ENCODE results near the gene ZBED1.
"Not testable (repeated sequence)": the region's sequence is repeated elsewhere in the genome, so short reads cannot be mapped to it uniquely, and the experiment has no call there.

ZBED1 gene

DNA sequence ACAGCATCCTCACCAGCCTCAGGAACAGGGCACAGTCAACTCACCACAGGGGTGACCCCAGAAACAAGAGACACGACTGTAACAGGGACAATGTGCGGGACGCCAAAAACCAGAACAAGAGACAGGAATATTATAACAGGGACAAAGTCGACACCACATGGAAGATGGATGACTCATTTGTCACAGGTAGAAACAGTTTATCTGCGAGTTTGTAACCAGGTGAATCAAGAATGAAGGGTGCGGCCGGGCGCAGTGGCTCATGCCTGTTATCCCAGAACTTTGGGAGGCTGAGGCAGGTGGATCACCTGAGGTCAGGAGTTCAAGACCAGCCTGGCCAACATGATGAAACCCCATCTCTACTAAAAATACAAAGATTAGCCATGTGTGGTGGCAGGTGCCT, 44.7 kb downstream of the ZBED1 start:
- H3K9ac ChIP-seq (ENCODE audit: low read depth, low read length); H3K9me3 ChIP-seq (ENCODE audit: control insufficient read depth, insufficient read depth, low read length); H3K4me1 ChIP-seq (ENCODE audit: insufficient read depth, low read length); H3K36me3 ChIP-seq (ENCODE audit: insufficient read depth, low read length): not testable (repeated sequence)

DNA sequence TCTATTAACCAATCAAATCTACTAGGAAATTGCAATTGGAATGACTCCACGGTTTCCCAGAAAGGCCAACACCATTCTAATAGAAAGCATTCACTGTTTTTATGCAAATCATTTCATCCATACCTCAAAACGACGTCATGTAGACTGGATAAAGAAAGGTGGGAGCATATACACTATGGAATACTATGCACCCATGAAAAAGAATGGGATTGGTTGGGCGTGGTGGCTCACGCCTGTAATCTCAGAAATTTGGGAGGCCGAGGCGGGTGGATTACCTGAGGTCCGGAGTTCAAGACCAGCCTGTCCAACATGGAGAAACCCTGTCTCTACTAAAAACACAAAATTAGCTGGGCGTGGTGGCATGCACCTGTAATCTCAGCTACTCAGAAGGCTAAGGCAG, 46.2 kb downstream of the ZBED1 start:
- not testable (repeated sequence) for H3K9ac ChIP-seq (ENCODE audit: low read depth, low read length); H3K9me3 ChIP-seq (ENCODE audit: control insufficient read depth, insufficient read depth, low read length); H3K36me3 ChIP-seq (ENCODE audit: insufficient read depth, low read length)
- H3K4me1 ChIP-seq (ENCODE audit: insufficient read depth, low read length), result peaks cover 10% of the 10 kb centered on the region

DNA sequence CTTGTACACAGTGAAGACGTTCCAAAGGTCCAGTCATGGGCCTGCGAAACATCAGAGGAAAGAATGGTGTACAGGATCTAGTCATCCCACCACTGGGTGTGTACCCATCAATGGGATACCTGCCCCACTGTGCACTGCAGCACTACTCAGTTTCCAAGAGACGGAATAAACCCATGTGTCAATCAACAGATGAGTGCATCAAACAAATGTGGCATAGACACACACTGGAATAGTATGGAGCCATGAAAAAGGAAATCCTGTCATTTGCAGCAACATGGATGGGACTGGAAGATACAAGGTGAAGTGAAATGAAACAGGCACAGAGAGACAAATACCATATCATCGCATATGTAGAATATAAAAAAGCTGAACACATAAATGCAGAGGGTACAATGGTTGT, 48.0 kb downstream of the ZBED1 start:
- no peak overlapping the region for H3K9ac ChIP-seq (ENCODE audit: low read depth, low read length)
- peaks cover 11% of the 10 kb centered on the region for H3K4me1 ChIP-seq (ENCODE audit: insufficient read depth, low read length)
- H3K36me3 ChIP-seq (ENCODE audit: insufficient read depth, low read length), result 0 out of 2 replicates have a peak, but pooled peaks cover 5% of the 10 kb centered on the region
- no peaks in the 10 kb centered on the region; the same call in 1 of the 2 replicates for H3K9me3 ChIP-seq (ENCODE audit: control insufficient read depth, insufficient read depth, low read length)

- Histone ChIP-seq H3K9ac (ENCODE audit: low read depth, low read length) (no peak overlapping the region), H3K9me3 (ENCODE audit: control insufficient read depth, insufficient read depth, low read length) (no peaks in the 10 kb centered on the region; the same call in 1 of the 2 replicates), H3K36me3 (ENCODE audit: insufficient read depth, low read length) (0 out of 2 replicates have a peak, but pooled peaks cover 5% of the 10 kb centered on the region), H3K4me1 (ENCODE audit: insufficient read depth, low read length) (peaks cover 11% of the 10 kb centered on the region)
Observed at GRCh38 chrX:2452317-2452784, 48.4 kb downstream of the ZBED1 start.

- H3K9me3 ChIP-seq (ENCODE audit: control insufficient read depth, insufficient read depth, low read length), result no peaks in the 10 kb centered on the region; the same call in 1 of the 2 replicates
- peak overlapping the region; percentile 18; the same call in 1 of the 2 replicates for H3K9ac ChIP-seq (ENCODE audit: low read depth, low read length)
- H3K36me3 ChIP-seq (ENCODE audit: insufficient read depth, low read length), result 0 out of 2 replicates have a peak, but pooled peaks cover 5% of the 10 kb centered on the region
- peaks cover 11% of the 10 kb centered on the region for H3K4me1 ChIP-seq (ENCODE audit: insufficient read depth, low read length)
Observed at GRCh38 chrX:2451501-2452316, 49.1 kb downstream of the ZBED1 start.

- Histone ChIP-seq H3K4me1 (ENCODE audit: insufficient read depth, low read length) (peaks cover 11% of the 10 kb centered on the region), H3K9ac (ENCODE audit: low read depth, low read length) (peak overlapping the region; percentile 3; the same call in 1 of the 2 replicates), H3K9me3 (ENCODE audit: control insufficient read depth, insufficient read depth, low read length) (no peaks in the 10 kb centered on the region; the same call in 1 of the 2 replicates), H3K36me3 (ENCODE audit: insufficient read depth, low read length) (0 out of 2 replicates have a peak, but pooled peaks cover 5% of the 10 kb centered on the region)
Observed at GRCh38 chrX:2450681-2451080, 50.1 kb downstream of the ZBED1 start.

DNA sequence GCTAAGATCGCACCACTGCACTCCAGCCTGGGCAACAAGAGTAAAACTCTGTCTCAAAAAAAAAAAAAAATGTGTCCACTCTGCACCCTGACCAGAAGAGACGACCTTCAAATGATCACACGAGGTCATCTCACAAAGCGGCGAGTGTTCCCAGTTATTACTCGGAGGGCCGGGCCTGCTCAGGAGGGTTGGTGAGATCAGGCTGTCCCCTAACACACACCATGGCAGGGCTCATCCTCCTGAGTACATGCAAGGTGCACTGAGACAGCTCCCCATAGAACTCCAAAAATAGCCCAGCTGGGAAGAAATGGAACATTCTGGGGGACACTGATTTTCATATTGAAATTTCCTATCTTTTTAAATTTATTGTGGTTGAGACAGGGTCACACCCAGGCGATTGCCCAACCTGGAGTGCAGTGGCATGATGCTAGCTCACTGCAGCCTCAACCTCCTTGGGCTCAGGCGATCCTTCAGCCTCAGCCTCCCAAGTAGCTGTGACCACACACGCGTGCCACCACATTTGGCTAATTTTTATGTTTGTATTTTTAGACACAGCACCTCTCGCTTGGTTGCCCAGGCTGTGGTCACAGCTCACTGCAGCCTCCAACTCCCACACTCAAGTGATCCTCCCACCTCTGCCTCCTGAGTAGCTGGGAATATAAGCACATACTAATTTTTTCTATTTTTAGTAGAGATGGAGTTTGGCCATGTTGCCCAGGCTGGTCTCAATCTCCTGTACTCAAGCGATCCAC, 51.5 kb downstream of the ZBED1 start:
- 0 out of 2 replicates have a peak, but pooled peaks cover 5% of the 10 kb centered on the region for H3K36me3 ChIP-seq (ENCODE audit: insufficient read depth, low read length)
- H3K9ac ChIP-seq (ENCODE audit: low read depth, low read length), result no peak overlapping the region
- no peaks in the 10 kb centered on the region; the same call in 1 of the 2 replicates for H3K9me3 ChIP-seq (ENCODE audit: control insufficient read depth, insufficient read depth, low read length)
- H3K4me1 ChIP-seq (ENCODE audit: insufficient read depth, low read length), result peaks cover 11% of the 10 kb centered on the region

DNA sequence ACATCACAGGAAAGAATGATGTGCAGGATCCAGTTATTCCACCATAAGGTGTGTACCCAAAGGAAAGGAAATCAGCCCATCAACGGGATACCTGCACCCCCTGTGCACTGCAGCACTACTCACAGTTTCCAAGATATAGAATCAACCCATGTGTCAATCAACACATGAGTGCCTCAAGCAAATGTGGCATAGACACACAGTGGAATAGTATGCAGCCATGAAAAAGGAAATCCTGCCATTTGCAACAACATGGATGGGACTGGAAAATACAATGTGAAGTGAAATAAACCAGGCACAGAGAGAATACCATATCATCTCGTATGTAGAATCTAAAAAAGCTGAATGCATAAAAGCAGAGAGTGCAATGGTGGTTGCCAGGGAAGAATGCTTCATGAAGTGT, 53.3 kb downstream of the ZBED1 start:
- no peak overlapping the region for H3K9ac ChIP-seq (ENCODE audit: low read depth, low read length)
- H3K36me3 ChIP-seq (ENCODE audit: insufficient read depth, low read length), result no peaks in the 10 kb centered on the region
- no peaks in the 10 kb centered on the region for H3K9me3 ChIP-seq (ENCODE audit: control insufficient read depth, insufficient read depth, low read length)
- peaks cover 11% of the 10 kb centered on the region for H3K4me1 ChIP-seq (ENCODE audit: insufficient read depth, low read length)

DNA sequence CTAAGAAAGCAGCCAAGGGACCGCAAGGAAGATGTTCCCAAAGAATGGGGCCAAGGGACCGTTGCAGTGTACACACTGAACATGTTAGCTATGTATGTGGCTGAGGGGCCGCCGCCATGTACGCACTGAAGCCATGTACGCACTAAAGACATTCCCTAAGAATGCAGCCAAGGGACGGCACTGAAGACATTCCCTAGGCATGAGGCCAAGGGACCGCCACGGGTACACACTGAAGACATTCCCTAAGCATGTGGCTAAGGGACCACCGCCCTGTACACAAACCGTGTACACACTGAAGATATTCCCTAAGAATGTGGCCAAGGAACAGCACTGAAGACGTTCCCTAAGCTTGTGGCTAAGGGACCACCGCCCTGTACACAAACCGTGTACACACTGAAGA, 54.0 kb downstream of the ZBED1 start:
- Histone ChIP-seq H3K36me3 (ENCODE audit: insufficient read depth, low read length) (no peaks in the 10 kb centered on the region), H3K4me1 (ENCODE audit: insufficient read depth, low read length) (peaks cover 11% of the 10 kb centered on the region), H3K9ac (ENCODE audit: low read depth, low read length) (no peak overlapping the region), H3K9me3 (ENCODE audit: control insufficient read depth, insufficient read depth, low read length) (no peaks in the 10 kb centered on the region)

DNA sequence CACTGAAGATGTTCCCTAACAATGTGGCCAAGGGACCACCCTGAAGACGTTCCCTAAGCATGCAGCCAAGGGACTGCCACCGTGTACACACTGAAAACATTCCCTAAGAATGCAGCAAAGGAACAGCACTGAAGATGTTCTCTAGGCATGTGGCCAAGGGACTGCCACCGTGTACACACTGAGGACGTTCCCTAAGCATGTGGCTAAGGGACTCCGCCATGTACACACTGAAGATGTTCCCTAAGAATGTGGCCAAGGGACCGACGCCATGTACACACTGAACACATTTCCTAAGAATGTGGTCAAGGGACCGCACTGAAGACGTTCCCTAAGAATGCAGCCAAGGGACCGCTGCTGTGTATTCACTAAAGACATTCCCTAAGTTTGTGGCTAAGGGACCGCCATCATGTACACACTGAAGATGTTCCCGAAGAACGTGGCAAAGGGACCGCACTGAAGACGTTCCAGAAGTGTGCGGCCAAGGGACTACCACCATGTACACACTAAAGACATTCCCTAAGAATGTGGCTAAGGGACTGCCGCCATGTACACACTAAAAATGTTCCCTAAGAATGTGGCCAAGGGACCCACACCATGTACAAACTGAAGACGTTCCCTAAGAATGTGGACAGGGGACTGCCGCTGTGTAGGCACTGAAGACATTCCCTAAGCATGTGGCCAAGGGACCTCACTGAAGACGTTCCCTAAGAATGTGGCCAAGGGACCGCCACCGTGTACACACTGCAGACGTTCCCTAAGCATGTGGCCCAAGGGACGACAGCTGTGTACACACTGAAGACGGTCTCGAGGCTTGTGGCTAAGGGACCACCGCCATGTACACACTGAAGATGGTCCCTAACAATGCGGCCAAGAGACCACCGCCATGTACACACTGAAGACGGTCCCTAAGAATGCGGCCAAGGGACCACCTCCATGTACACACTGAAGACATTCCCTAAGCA, 54.8 kb downstream of the ZBED1 start:
- Histone ChIP-seq H3K9me3 (ENCODE audit: control insufficient read depth, insufficient read depth, low read length) (no peaks in the 10 kb centered on the region), H3K4me1 (ENCODE audit: insufficient read depth, low read length) (peaks cover 11% of the 10 kb centered on the region), H3K9ac (ENCODE audit: low read depth, low read length) (no peak overlapping the region), H3K36me3 (ENCODE audit: insufficient read depth, low read length) (peaks cover 3% of the 10 kb centered on the region; the same call in 1 of the 2 replicates)

DNA sequence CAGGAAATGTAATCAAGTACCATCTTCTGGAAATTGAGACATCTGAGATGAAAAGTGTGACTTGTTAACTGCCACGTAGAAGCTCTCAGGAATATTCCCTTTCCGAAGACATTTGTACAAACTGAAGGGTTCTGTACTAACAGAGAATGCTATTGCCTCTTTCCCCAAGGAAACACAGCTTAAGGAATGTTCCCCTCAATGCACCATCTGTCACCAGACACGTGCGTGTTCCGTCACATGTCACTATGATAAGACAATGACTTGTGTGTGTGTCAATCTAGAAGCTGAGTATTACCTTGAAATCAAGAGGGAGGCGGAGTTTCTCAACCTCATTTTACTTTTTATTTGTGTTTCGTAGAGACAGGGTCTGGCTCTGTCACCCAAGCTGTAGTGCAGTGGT, 58.1 kb downstream of the ZBED1 start:
- no peak overlapping the region for H3K9ac ChIP-seq (ENCODE audit: low read depth, low read length)
- peaks cover 11% of the 10 kb centered on the region for H3K36me3 ChIP-seq (ENCODE audit: insufficient read depth, low read length)
- H3K4me1 ChIP-seq (ENCODE audit: insufficient read depth, low read length), result no peaks in the 10 kb centered on the region
- H3K9me3 ChIP-seq (ENCODE audit: control insufficient read depth, insufficient read depth, low read length), result peaks cover 14% of the 10 kb centered on the region

DNA sequence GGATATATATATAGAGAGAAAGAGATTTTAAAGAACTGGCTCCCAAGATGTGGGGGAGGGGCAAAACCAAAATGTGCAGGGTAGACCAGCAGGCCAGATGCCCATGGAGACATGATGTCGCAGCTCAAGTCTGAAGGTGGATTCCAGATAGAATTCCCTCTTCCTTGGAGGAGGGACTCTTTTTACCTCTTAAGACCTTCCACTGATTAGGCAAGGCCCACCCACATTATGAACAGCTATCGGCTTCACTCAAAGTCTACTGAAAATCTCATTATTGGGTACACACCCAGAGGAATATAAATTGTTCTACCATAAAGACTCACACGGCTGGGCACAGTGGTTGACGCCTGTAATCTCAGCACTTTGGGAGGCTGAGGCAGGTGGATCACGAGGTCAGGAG, 59.3 kb downstream of the ZBED1 start:
- peaks cover 11% of the 10 kb centered on the region for H3K36me3 ChIP-seq (ENCODE audit: insufficient read depth, low read length)
- no peak overlapping the region for H3K9ac ChIP-seq (ENCODE audit: low read depth, low read length)
- no peaks in the 10 kb centered on the region for H3K4me1 ChIP-seq (ENCODE audit: insufficient read depth, low read length)
- peaks cover 14% of the 10 kb centered on the region for H3K9me3 ChIP-seq (ENCODE audit: control insufficient read depth, insufficient read depth, low read length)

DNA sequence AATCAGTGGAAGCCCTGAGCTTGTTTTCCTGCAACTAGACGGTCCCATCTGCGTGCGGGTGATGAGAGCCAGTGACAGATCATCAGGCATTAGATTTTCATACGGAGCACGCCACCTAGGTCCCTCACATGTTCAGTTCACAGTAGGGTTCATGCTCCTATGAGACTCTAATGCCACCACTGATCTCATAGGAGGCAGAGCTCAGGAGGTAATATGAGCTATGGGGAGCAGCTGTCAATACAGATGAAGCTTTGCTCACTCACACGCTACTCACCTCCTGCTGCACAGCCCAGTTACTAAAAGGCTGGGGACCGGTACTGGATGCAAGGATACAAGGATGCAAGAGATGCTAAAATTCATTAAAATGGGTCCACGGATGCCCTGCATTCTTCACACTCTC, 61.2 kb downstream of the ZBED1 start:
- no peak overlapping the region for H3K9ac ChIP-seq (ENCODE audit: low read depth, low read length)
- no peaks in the 10 kb centered on the region for H3K4me1 ChIP-seq (ENCODE audit: insufficient read depth, low read length)
- H3K36me3 ChIP-seq (ENCODE audit: insufficient read depth, low read length), result peaks cover 11% of the 10 kb centered on the region
- peaks cover 14% of the 10 kb centered on the region for H3K9me3 ChIP-seq (ENCODE audit: control insufficient read depth, insufficient read depth, low read length)

Measured in ES-I3 (cell line).